ENCODE results near the gene NPAS2. TPM values are rescaled to one million over a fixed set of nuclear protein-coding genes. Genes with fewer than 3 reads are reported as not detected.

NPAS2 gene
- total RNA-seq, 6 donors from 2014 or later, result 13.8 to 52.5 (median 23.0) TPM

DNA sequence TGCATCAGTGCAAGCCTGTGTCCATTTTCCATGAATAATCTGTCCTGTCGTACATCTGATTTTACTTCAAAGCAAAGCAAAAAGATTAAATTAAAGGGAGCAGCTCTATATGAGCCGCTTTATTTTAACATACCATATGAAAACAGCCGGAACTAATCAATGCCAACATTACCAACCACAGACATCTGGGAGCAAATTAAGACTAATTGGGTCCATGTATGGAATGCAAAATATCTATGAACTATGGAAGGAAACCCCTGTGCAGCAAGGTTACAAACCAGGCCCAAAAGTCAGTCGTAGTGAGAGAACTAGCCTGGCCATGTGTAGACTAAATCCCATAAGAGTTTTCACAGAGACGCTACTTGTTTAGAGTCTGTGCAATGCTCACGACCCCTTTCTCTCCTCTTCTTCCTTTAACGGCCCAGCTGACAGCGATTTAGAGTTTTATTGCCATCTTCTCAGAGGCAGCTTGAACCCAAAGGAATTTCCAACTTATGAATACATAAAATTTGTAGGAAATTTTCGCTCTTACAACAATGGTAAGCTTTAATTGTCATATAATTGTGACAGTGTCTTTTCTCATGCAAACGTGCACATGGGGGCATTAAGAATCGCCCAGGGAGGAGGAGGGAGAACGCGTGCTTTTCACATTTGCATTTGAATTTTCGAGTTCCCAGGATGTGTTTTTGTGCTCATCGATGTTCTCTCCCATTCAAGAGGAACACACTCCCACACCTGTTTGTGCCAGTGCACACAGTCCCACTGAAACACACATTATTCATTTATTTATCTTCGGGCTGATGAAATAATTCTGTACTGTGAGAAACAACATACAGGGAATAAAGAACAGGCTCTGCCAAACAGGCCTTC, 129.2 kb downstream of the NPAS2 start:
- no peak for TF ChIP-seq POLR2A (IDR thresholded peaks at IDR 0.05)
- TF ChIP-seq POLR2AphosphoS5 (IDR thresholded peaks at IDR 0.05), result no peak
- TF ChIP-seq, protein P1, sequence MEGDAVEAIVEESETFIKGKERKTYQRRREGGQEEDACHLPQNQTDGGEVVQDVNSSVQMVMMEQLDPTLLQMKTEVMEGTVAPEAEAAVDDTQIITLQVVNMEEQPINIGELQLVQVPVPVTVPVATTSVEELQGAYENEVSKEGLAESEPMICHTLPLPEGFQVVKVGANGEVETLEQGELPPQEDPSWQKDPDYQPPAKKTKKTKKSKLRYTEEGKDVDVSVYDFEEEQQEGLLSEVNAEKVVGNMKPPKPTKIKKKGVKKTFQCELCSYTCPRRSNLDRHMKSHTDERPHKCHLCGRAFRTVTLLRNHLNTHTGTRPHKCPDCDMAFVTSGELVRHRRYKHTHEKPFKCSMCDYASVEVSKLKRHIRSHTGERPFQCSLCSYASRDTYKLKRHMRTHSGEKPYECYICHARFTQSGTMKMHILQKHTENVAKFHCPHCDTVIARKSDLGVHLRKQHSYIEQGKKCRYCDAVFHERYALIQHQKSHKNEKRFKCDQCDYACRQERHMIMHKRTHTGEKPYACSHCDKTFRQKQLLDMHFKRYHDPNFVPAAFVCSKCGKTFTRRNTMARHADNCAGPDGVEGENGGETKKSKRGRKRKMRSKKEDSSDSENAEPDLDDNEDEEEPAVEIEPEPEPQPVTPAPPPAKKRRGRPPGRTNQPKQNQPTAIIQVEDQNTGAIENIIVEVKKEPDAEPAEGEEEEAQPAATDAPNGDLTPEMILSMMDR (IDR thresholded peaks at IDR 0.05), result no peak
- TF ChIP-seq EP300 (IDR thresholded peaks at IDR 0.05), result no peak
- DNase-seq, result no peak
- 85 to 89% methylated on average over 16 of the region's 16 CpGs for WGBS, 2 donors
- Histone ChIP-seq H3K27me3 (no peaks in the 10 kb centered on the region), H3K9me3 (no peaks in the 10 kb centered on the region), H3K36me3 (no peaks in the 10 kb centered on the region), H3K4me1 (no peaks in the 10 kb centered on the region), H3K4me3 (no peak overlapping the region), H3K27ac (no peak overlapping the region)
- no peak for ATAC-seq (ENCODE audit: low FRiP score in 2 of 2)

DNA sequence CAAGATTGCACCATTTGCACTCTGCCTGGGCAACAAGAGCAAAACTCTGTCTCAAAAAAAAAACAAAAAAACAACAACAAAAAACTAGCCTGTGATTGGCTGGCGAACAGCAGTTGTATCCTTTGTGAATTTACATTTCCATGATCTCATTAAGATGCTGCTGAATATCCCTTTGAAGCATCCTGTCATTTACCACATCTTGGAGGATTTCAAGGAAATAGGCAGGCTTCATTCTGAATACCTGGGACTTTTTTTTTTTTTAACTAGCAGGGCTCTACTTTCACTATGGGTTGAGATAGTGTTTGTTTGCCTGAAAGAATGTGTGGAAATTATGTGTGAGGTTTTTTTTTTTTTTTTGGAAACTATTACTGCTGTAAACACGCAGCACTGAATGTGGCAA, 132.6 kb downstream of the NPAS2 start:
- WGBS, 2 donors, result 97 to 100% methylated on average over 2 of the region's 2 CpGs
- TF ChIP-seq EP300 (IDR thresholded peaks at IDR 0.05) (no peak), POLR2A (IDR thresholded peaks at IDR 0.05) (no peak), POLR2AphosphoS5 (IDR thresholded peaks at IDR 0.05) (no peak)
- TF ChIP-seq, protein P1 (IDR thresholded peaks at IDR 0.05), result no peak
- Histone ChIP-seq H3K27me3 (no peaks in the 10 kb centered on the region), H3K9me3 (no peaks in the 10 kb centered on the region), H3K27ac (no peak overlapping the region), H3K4me1 (peaks cover 1 to 5% (median 3%) of the 10 kb centered on the region in 4 donors), H3K36me3 (no peaks in the 10 kb centered on the region), H3K4me3 (no peak overlapping the region)
- DNase-seq (no peak), ATAC-seq (ENCODE audit: low FRiP score in 2 of 2) (no peak)

DNA sequence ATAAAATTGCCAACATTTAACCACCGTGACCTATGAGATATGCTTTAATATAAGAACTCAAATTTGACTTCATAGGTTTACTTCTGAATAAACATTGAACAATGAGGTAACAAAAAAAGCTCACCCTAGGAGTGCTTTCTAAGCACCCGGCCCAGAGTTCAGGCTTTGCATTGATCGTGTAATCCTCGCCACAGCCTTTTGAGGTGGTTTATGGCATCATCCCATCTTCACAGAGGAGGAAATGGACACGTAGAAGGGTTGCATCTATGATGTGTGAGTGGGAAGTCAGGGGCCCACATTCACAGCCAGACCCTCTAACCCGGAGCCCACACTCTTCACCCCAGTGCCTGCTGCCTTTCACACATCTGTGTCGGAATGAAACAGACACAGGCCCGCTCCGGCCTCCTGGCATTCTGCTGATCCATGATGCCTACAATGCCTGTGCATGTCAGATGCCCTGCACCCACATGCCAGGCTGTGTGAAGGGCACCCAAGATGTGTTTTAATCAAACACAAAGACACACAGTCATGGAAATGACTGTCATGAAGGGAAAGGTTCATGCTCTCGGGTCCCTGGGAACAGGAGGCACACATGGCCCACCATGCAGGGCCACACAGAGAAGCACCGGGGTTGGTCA, 133.6 kb downstream of the NPAS2 start:
- DNase-seq, result no peak

DNA sequence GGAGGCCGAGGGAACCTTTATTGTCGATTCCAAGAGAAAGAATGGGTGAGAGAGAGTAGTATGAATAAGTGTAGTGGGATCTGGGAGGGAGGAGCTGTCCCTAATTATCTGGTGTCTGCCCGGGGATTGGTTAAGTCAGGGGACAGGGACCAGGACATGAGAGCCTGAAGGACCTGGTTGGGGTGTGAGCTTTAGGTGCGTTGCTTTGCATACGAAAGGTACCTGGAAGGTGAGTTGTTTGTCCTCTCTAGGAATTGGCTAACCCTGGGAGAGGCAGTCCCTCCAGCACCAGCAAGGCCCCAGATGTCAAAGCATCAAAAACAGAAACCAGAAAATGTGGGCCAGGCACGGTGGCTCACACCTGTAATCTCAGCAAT, 134.1 kb downstream of the NPAS2 start:
- WGBS, 2 donors, result 81 to 90% methylated on average over 6 of the region's 6 CpGs
- Histone ChIP-seq H3K36me3 (no peaks in the 10 kb centered on the region), H3K27ac (no peak overlapping the region), H3K9me3 (no peaks in the 10 kb centered on the region), H3K4me3 (no peak overlapping the region), H3K4me1 (peaks cover 5 to 12% (median 10%) of the 10 kb centered on the region in 4 donors), H3K27me3 (no peaks in the 10 kb centered on the region)
- ATAC-seq (ENCODE audit: low FRiP score in 2 of 2), result no peak
- DNase-seq, result no peak
- TF ChIP-seq POLR2A (IDR thresholded peaks at IDR 0.05) (no peak), EP300 (IDR thresholded peaks at IDR 0.05) (no peak), POLR2AphosphoS5 (IDR thresholded peaks at IDR 0.05) (no peak)
- TF ChIP-seq, protein P1 (IDR thresholded peaks at IDR 0.05), result no peak

More for the DNA sequence above, 133.6 kb downstream of the NPAS2 start:
- Histone ChIP-seq H3K9me3 (no peaks in the 10 kb centered on the region), H3K36me3 (no peaks in the 10 kb centered on the region), H3K27me3 (no peaks in the 10 kb centered on the region), H3K27ac (no peak overlapping the region), H3K4me1 (peaks cover 5 to 9% (median 8%) of the 10 kb centered on the region in 4 donors), H3K4me3 (no peak overlapping the region)
- TF ChIP-seq POLR2A (IDR thresholded peaks at IDR 0.05) (no peak), POLR2AphosphoS5 (IDR thresholded peaks at IDR 0.05) (no peak), EP300 (IDR thresholded peaks at IDR 0.05) (no peak)
- TF ChIP-seq, protein P1 (IDR thresholded peaks at IDR 0.05), result no peak
- WGBS, 2 donors, result 89 to 90% methylated on average over 11 of the region's 11 CpGs
- no peak for ATAC-seq (ENCODE audit: low FRiP score in 2 of 2)

Data from upper lobe of left lung (tissue), 6 donors.